Liver (tissue), 3 donors: ENCODE results near the gene ARHGEF3.

Experiments
- CTCF ChIP-seq: fragments of 150-350 bp; IDR thresholded peaks from 2 replicates; pipeline ENCODE4 v1.5.1; 2017; ENCODE audit warnings: improper control_type of control experiment, low read depth, low read length; ENCODE audit not compliant: missing input control
- HNF4G ChIP-seq: IDR thresholded peaks from 2 replicates; pipeline ENCODE4 v1.6.1; 2016; ENCODE audit warnings: antibody characterized with exemption
- RAD21 ChIP-seq, 2 donors: IDR thresholded peaks; 2 replicates each; pipeline ENCODE4 v1.6.1; 2016; ENCODE audit warnings: antibody characterized with exemption in 2 of 2, mild to moderate bottlenecking in 2 of 2
- SP1 ChIP-seq: IDR thresholded peaks from 2 replicates; pipeline ENCODE4 v1.6.1; 2018; ENCODE audit warnings: antibody characterized with exemption, mild to moderate bottlenecking
- YY1 ChIP-seq: IDR thresholded peaks from 2 replicates; pipeline ENCODE4 v1.6.1; 2016; ENCODE audit warnings: antibody characterized with exemption, mild to moderate bottlenecking
- TF ChIP-seq, protein P1 (sequence below): IDR thresholded peaks from 2 replicates; pipeline ENCODE4 v1.6.1; 2016; ENCODE audit warnings: antibody characterized with exemption
- donor health status: healthy.
- donor health status: healthy.

DNA sequence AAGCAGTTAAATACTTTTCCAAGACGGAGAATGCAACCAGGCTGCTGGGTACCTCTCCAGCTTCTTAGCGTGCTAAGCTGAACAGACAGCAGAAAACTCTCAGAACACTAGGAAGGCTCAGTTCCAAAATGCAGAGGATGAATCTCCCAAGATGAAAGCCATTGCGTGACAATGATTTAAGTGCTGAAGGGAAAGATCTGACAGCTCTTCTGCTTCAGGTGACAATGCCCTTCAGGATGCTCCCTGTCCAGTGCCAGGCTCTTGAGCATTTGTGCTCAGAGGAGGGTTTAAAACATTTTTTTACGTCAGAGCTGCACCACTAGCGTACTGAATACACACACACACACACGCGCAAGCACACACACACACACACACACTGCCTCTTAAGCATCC, 26.3 kb downstream of the ARHGEF3 start:
- TF ChIP-seq, protein P1, sequence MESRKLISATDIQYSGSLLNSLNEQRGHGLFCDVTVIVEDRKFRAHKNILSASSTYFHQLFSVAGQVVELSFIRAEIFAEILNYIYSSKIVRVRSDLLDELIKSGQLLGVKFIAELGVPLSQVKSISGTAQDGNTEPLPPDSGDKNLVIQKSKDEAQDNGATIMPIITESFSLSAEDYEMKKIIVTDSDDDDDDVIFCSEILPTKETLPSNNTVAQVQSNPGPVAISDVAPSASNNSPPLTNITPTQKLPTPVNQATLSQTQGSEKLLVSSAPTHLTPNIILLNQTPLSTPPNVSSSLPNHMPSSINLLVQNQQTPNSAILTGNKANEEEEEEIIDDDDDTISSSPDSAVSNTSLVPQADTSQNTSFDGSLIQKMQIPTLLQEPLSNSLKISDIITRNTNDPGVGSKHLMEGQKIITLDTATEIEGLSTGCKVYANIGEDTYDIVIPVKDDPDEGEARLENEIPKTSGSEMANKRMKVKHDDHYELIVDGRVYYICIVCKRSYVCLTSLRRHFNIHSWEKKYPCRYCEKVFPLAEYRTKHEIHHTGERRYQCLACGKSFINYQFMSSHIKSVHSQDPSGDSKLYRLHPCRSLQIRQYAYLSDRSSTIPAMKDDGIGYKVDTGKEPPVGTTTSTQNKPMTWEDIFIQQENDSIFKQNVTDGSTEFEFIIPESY: no peak
- TF ChIP-seq SP1: no peak
- TF ChIP-seq CTCF: no peak
- no peak for TF ChIP-seq YY1
- no peak for TF ChIP-seq HNF4G
- no peak for TF ChIP-seq RAD21 (IDR thresholded peaks at IDR 0.05)
